HPDE6-E6E7 (cell line): ENCODE results near the gene TRIM67.
"Not testable (repeated sequence)": the region's sequence is repeated elsewhere in the genome, so short reads cannot be mapped to it uniquely, and the experiment has no call there.

Experiments used
- DNase-seq: peaks from one replicate; pipeline ENCODE4 v3.0.0; 2011; ENCODE audit warnings: missing footprints; ENCODE audit errors: extremely low spot score

Gene TRIM67

GRCh38 chr1:231161667-231162296 is at the start of gene TRIM67:
TRIM67 (plus strand) TSS chr1:231162058; CDS start chr1:231162970, 912 bp downstream.
- no peak for DNase-seq

- DNase-seq = no peak
Observed at GRCh38 chr1:231116738-231117137, 45.1 kb upstream of the TRIM67 start.

GRCh38 chr1:231118704-231119453 is 43.0 kb upstream of the TRIM67 start:
- no peak for DNase-seq

GRCh38 chr1:231121533-231121932 is 40.3 kb upstream of the TRIM67 start:
- no peak for DNase-seq

GRCh38 chr1:231122143-231122542 is 39.7 kb upstream of the TRIM67 start:
- no peak for DNase-seq

GRCh38 chr1:231124746-231125145 is 37.1 kb upstream of the TRIM67 start:
- DNase-seq = no peak

GRCh38 chr1:231125972-231126580 is 35.8 kb upstream of the TRIM67 start:
- no peak for DNase-seq

GRCh38 chr1:231127106-231127505 is 34.8 kb upstream of the TRIM67 start:
- DNase-seq = not testable (repeated sequence)

- DNase-seq = not testable (repeated sequence)
Observed at GRCh38 chr1:231128471-231128870, 33.4 kb upstream of the TRIM67 start.

GRCh38 chr1:231130544-231130943 is 31.3 kb upstream of the TRIM67 start:
- DNase-seq = no peak

- DNase-seq = not testable (repeated sequence)
Observed at GRCh38 chr1:231132591-231132990, 29.3 kb upstream of the TRIM67 start.

GRCh38 chr1:231134624-231135023 is 27.2 kb upstream of the TRIM67 start:
- no peak for DNase-seq

GRCh38 chr1:231138236-231138635 is 23.6 kb upstream of the TRIM67 start:
- no peak for DNase-seq

- DNase-seq = no peak
Observed at GRCh38 chr1:231139125-231139649, 22.7 kb upstream of the TRIM67 start.

- DNase-seq = no peak
Observed at GRCh38 chr1:231139659-231140654, 21.9 kb upstream of the TRIM67 start.

GRCh38 chr1:231144416-231145193 is 17.3 kb upstream of the TRIM67 start:
- DNase-seq = no peak

- no peak for DNase-seq
Observed at GRCh38 chr1:231147896-231148295, 14.0 kb upstream of the TRIM67 start.

- no peak for DNase-seq
Observed at GRCh38 chr1:231151811-231152210, 10.0 kb upstream of the TRIM67 start.

- DNase-seq = no peak
Observed at GRCh38 chr1:231153726-231154125, 8.1 kb upstream of the TRIM67 start.

GRCh38 chr1:231155808-231156207 is 6.0 kb upstream of the TRIM67 start:
- DNase-seq = no peak

GRCh38 chr1:231157311-231157710 is 4.5 kb upstream of the TRIM67 start:
- DNase-seq = no peak
